H9 (cell line): ENCODE data around the gene ZSWIM1. TPM values are rescaled to one million over a fixed set of nuclear protein-coding genes. Genes with fewer than 3 reads are reported as not detected.

Experiments
- DNase-seq: peaks from one replicate; pipeline ENCODE4 v3.0.0-alpha.2; 2017
- H2AFZ ChIP-seq: one replicate; pipeline ENCODE4 v1.6.1; 2013; ENCODE audit warnings: mild to moderate bottlenecking, low read length, control low read depth, moderate library complexity
- H2AK5ac ChIP-seq: 2 replicates; pipeline ENCODE4 v1.6.1; 2013; ENCODE audit warnings: low read length, control low read depth, mixed read lengths; ENCODE audit not compliant: insufficient read length
- H2BK120ac ChIP-seq: one replicate; pipeline ENCODE4 v1.6.1; 2013; ENCODE audit warnings: low read depth, mild to moderate bottlenecking, low read length, control low read depth, inconsistent platforms; ENCODE audit not compliant: poor library complexity, severe bottlenecking
- H2BK12ac ChIP-seq: 2 replicates; pipeline ENCODE4 v1.6.1; 2013; ENCODE audit warnings: low read length, control low read depth, mixed read lengths, low read depth; ENCODE audit not compliant: insufficient read length
- H2BK15ac ChIP-seq: 2 replicates; pipeline ENCODE4 v1.6.1; 2013; ENCODE audit warnings: low read depth, low read length, control low read depth
- H2BK20ac ChIP-seq: one replicate; pipeline ENCODE4 v1.6.1; 2013; ENCODE audit warnings: low read depth, mild to moderate bottlenecking, low read length, control low read depth, inconsistent platforms; ENCODE audit not compliant: poor library complexity, severe bottlenecking
- H2BK5ac ChIP-seq: 2 replicates; pipeline ENCODE4 v1.6.1; 2013; ENCODE audit warnings: low read length, control low read depth, mixed read lengths; ENCODE audit not compliant: insufficient read length
- H3K14ac ChIP-seq: 2 replicates; pipeline ENCODE4 v1.6.1; 2013; ENCODE audit warnings: low read length, control low read depth; ENCODE audit not compliant: insufficient read depth
- H3K18ac ChIP-seq: 2 replicates; pipeline ENCODE4 v1.6.1; 2013; ENCODE audit warnings: low read depth, mild to moderate bottlenecking, mixed read lengths, low read length, control low read depth; ENCODE audit not compliant: insufficient read length
- H3K23ac ChIP-seq: 2 replicates; pipeline ENCODE4 v1.6.1; 2013; ENCODE audit warnings: low read length, control low read depth, mixed read lengths, low read depth; ENCODE audit not compliant: insufficient read length
- H3K23me2 ChIP-seq: 2 replicates; pipeline ENCODE4 v1.6.1; 2013; ENCODE audit warnings: low read depth, mild to moderate bottlenecking, mixed read lengths, low read length, control low read depth; ENCODE audit not compliant: insufficient read length, poor library complexity, severe bottlenecking
- H3K27ac ChIP-seq: 2 replicates; pipeline ENCODE4 v1.5.1; 2013; ENCODE audit warnings: low read length, control low read depth, mixed read lengths, low read depth; ENCODE audit not compliant: insufficient read length
- H3K27me3 ChIP-seq: 2 replicates; pipeline ENCODE4 v1.6.1; 2013; ENCODE audit warnings: low read length, control low read depth, inconsistent platforms; ENCODE audit not compliant: insufficient read depth
- H3K4ac ChIP-seq: 2 replicates; pipeline ENCODE4 v1.6.1; 2013; ENCODE audit warnings: low read depth, mild to moderate bottlenecking, control low read depth, inconsistent platforms, low read length, moderate library complexity
- H3K4me1 ChIP-seq: 2 replicates; pipeline ENCODE4 v1.6.1; 2013; ENCODE audit warnings: low read length, control low read depth, inconsistent platforms; ENCODE audit not compliant: insufficient read depth
- H3K4me2 ChIP-seq: 2 replicates; pipeline ENCODE4 v1.6.1; 2013; ENCODE audit warnings: low read length, control low read depth, mixed read lengths; ENCODE audit not compliant: insufficient read length, insufficient read depth
- H3K56ac ChIP-seq: 2 replicates; pipeline ENCODE4 v1.6.1; 2013; ENCODE audit warnings: low read depth, mild to moderate bottlenecking, mixed read lengths, low read length, control low read depth; ENCODE audit not compliant: insufficient read length
- H3K79me1 ChIP-seq: 2 replicates; pipeline ENCODE4 v1.6.1; 2013; ENCODE audit warnings: low read depth, mild to moderate bottlenecking, moderate library complexity, low read length, control low read depth, inconsistent platforms; ENCODE audit not compliant: insufficient read depth, poor library complexity, severe bottlenecking
- H3K79me2 ChIP-seq: 2 replicates; pipeline ENCODE4 v1.6.1; 2013; ENCODE audit warnings: low read length, control low read depth, inconsistent platforms; ENCODE audit not compliant: insufficient read depth
- H3K9ac ChIP-seq: 2 replicates; pipeline ENCODE4 v1.6.1; 2013; ENCODE audit warnings: low read length, control low read depth, mixed read lengths; ENCODE audit not compliant: insufficient read length; ENCODE audit errors: extremely low read depth
- H3K9me3 ChIP-seq: one replicate; pipeline ENCODE4 v1.6.1; 2013; ENCODE audit warnings: low read depth, low read length, inconsistent platforms; ENCODE audit not compliant: control insufficient read depth
- H3T11ph ChIP-seq: one replicate; pipeline ENCODE4 v1.6.1; 2013; ENCODE audit warnings: mild to moderate bottlenecking, low read length, control low read depth, inconsistent platforms
- H4K20me1 ChIP-seq: one replicate; pipeline ENCODE4 v1.6.1; 2013; ENCODE audit not compliant: control insufficient read depth, insufficient read length, insufficient read depth
- H4K5ac ChIP-seq: 2 replicates; pipeline ENCODE4 v1.6.1; 2013; ENCODE audit warnings: low read depth, mild to moderate bottlenecking, mixed read lengths, low read length, control low read depth; ENCODE audit not compliant: insufficient read length
- H4K8ac ChIP-seq: replicated peaks from 2 replicates; pipeline ENCODE4 v1.6.1; 2013; ENCODE audit warnings: low read length, control low read depth, mixed read lengths, low read depth; ENCODE audit not compliant: insufficient read length
- H4K91ac ChIP-seq: 2 replicates; pipeline ENCODE4 v1.6.1; 2013; ENCODE audit warnings: low read depth, mild to moderate bottlenecking, moderate library complexity, mixed read lengths, low read length, control low read depth; ENCODE audit not compliant: insufficient read length
- H3K27ac Mint-ChIP-seq, 3 experiments: 2 replicates in 2 of 3; 3 replicates in 1 of 3; pipeline ENCODE4 v1.8.0; 2020 to 2021; ENCODE audit warnings: mixed read lengths in 3 of 3, mild to moderate bottlenecking in 1 of 3, moderate library complexity in 1 of 3
- H3K27me3 Mint-ChIP-seq: 2 replicates; pipeline ENCODE4 v1.8.0; 2021; ENCODE audit warnings: low read depth, mild to moderate bottlenecking, moderate library complexity, mixed read lengths
- H3K36me3 Mint-ChIP-seq, 3 experiments: 2 replicates in 2 of 3; 3 replicates in 1 of 3; pipeline ENCODE4 v1.8.0; 2020 to 2021; ENCODE audit warnings: low read depth in 3 of 3, mixed read lengths in 3 of 3; ENCODE audit not compliant: insufficient read depth in 1 of 3
- H3K4me1 Mint-ChIP-seq, 2 experiments: 2 replicates each; pipeline ENCODE4 v1.8.0; 2020; ENCODE audit warnings: mixed read lengths in 2 of 2
- H3K4me3 Mint-ChIP-seq, 2 experiments: 2 replicates in 1 of 2; 3 replicates in 1 of 2; pipeline ENCODE4 v1.8.0; 2020 to 2021; ENCODE audit warnings: mild to moderate bottlenecking in 2 of 2, mixed read lengths in 2 of 2, moderate library complexity in 1 of 2
- H3K9me3 Mint-ChIP-seq, 2 experiments: 2 replicates in 1 of 2; 3 replicates in 1 of 2; pipeline ENCODE4 v1.8.0; 2020; ENCODE audit warnings: mild to moderate bottlenecking in 2 of 2, mixed read lengths in 2 of 2, moderate library complexity in 1 of 2
- WGBS: extraction: QIAGEN DNeasy Blood & Tissue Kit; methylation state at CpG from one replicate; pipeline ENCODE4 v1.1.7; 2013; ENCODE audit warnings: missing lambda C conversion rate, low lambda C conversion rate, mixed read lengths; ENCODE audit not compliant: insufficient read length; ENCODE audit errors: extremely low coverage; 5-methylcytosine and 5-hydroxymethylcytosine counted together
- total RNA-seq: library from RNA; stranded (reverse); gene quantifications from 2 replicates; pipeline ENCODE4 v1.2.1, GENCODE V29; 2021
- TF ChIP-seq, protein P1 (sequence below): fragments of 200-600 bp; sonication (generic); conservative IDR thresholded peaks from 3 replicates; pipeline ENCODE4 v1.8.0; 2021; ENCODE audit warnings: antibody characterized with exemption, mild to moderate bottlenecking

Gene ZSWIM1
- total RNA-seq, 1 experiment from 2014 or later, result 13.0 TPM

GRCh38 chr20:45924391-45925261, 43.6 kb downstream of the ZSWIM1 start:
- H4K8ac ChIP-seq, result no peak overlapping the region
- no peak overlapping the region for H3K18ac ChIP-seq
- no peaks in the 10 kb centered on the region for H3K79me2 ChIP-seq
- TF ChIP-seq, protein P1, sequence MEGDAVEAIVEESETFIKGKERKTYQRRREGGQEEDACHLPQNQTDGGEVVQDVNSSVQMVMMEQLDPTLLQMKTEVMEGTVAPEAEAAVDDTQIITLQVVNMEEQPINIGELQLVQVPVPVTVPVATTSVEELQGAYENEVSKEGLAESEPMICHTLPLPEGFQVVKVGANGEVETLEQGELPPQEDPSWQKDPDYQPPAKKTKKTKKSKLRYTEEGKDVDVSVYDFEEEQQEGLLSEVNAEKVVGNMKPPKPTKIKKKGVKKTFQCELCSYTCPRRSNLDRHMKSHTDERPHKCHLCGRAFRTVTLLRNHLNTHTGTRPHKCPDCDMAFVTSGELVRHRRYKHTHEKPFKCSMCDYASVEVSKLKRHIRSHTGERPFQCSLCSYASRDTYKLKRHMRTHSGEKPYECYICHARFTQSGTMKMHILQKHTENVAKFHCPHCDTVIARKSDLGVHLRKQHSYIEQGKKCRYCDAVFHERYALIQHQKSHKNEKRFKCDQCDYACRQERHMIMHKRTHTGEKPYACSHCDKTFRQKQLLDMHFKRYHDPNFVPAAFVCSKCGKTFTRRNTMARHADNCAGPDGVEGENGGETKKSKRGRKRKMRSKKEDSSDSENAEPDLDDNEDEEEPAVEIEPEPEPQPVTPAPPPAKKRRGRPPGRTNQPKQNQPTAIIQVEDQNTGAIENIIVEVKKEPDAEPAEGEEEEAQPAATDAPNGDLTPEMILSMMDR, result no peak
- no peaks in the 10 kb centered on the region for H3K36me3 Mint-ChIP-seq
- no peak overlapping the region for H3K56ac ChIP-seq
- peaks cover 4% of the 10 kb centered on the region for H3K27me3 Mint-ChIP-seq
- H2BK20ac ChIP-seq, result no peak overlapping the region
- H3K4me3 Mint-ChIP-seq, result no peak overlapping the region
- no peaks in the 10 kb centered on the region for H3K9me3 ChIP-seq
- H2BK15ac ChIP-seq, result no peak overlapping the region
- H3K27me3 ChIP-seq, result no peaks in the 10 kb centered on the region
- H4K5ac ChIP-seq, result no peak overlapping the region
- H3K4ac ChIP-seq, result no peak overlapping the region
- no peaks in the 10 kb centered on the region for H4K20me1 ChIP-seq
- no peak overlapping the region for H3K27ac Mint-ChIP-seq
- H3K4me2 ChIP-seq, result no peak overlapping the region
- no peak overlapping the region for H3K23ac ChIP-seq
- H3K4me1 Mint-ChIP-seq, result peaks cover 14 to 28% of the 10 kb centered on the region in 2 experiments
- H2BK12ac ChIP-seq, result no peak overlapping the region
- no peaks in the 10 kb centered on the region for H3K23me2 ChIP-seq
- no peak overlapping the region for H3K9ac ChIP-seq
- no peak overlapping the region for H2AFZ ChIP-seq
- H3K14ac ChIP-seq, result no peak overlapping the region; the same call in 1 of the 2 replicates
- no peak overlapping the region for H3T11ph ChIP-seq
- H3K79me1 ChIP-seq, result no peaks in the 10 kb centered on the region
- no peaks in the 10 kb centered on the region for H3K9me3 Mint-ChIP-seq
- H3K4me1 ChIP-seq, result no peaks in the 10 kb centered on the region
- no peak overlapping the region for H3K27ac ChIP-seq
- H4K91ac ChIP-seq, result no peak overlapping the region
- no peak overlapping the region for H2BK120ac ChIP-seq
- WGBS, result no CpG with 5 or more reads among the region's 21 CpGs
- H2AK5ac ChIP-seq, result no peak overlapping the region
- no peak overlapping the region for H2BK5ac ChIP-seq
- DNase-seq, result no peak
